ENCODE measurements around the gene GNMT.

DNA sequence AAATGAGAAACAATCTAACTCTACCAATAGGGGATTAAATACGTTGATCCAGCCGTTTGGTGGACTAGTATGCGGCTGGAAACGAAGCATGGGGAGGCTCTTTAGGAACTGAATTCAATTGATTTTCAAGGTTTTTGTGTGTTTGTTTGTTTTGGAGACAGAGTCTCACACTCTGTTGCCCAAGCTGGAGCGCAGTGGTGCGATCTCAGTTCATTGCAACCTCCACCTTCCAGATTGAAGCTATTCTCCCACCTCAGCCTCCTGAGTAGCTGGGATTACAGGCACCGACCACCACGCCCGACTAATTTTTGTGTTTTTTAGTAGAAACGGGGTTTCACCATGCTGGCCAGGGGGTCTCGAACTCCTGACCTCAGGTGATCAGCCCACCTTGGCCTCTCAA, 24.2 kb upstream of the GNMT start:
- TF ChIP-seq, protein P1, sequence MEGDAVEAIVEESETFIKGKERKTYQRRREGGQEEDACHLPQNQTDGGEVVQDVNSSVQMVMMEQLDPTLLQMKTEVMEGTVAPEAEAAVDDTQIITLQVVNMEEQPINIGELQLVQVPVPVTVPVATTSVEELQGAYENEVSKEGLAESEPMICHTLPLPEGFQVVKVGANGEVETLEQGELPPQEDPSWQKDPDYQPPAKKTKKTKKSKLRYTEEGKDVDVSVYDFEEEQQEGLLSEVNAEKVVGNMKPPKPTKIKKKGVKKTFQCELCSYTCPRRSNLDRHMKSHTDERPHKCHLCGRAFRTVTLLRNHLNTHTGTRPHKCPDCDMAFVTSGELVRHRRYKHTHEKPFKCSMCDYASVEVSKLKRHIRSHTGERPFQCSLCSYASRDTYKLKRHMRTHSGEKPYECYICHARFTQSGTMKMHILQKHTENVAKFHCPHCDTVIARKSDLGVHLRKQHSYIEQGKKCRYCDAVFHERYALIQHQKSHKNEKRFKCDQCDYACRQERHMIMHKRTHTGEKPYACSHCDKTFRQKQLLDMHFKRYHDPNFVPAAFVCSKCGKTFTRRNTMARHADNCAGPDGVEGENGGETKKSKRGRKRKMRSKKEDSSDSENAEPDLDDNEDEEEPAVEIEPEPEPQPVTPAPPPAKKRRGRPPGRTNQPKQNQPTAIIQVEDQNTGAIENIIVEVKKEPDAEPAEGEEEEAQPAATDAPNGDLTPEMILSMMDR (IDR thresholded peaks at IDR 0.05; ENCODE audit: insufficient read depth, low read length): no peak
- TF ChIP-seq GABPA (IDR thresholded peaks at IDR 0.05; ENCODE audit: low read depth): no peak
- no peak for TF ChIP-seq POLR2AphosphoS5 (IDR thresholded peaks at IDR 0.05; ENCODE audit: low read depth)
- TF ChIP-seq, protein P2, sequence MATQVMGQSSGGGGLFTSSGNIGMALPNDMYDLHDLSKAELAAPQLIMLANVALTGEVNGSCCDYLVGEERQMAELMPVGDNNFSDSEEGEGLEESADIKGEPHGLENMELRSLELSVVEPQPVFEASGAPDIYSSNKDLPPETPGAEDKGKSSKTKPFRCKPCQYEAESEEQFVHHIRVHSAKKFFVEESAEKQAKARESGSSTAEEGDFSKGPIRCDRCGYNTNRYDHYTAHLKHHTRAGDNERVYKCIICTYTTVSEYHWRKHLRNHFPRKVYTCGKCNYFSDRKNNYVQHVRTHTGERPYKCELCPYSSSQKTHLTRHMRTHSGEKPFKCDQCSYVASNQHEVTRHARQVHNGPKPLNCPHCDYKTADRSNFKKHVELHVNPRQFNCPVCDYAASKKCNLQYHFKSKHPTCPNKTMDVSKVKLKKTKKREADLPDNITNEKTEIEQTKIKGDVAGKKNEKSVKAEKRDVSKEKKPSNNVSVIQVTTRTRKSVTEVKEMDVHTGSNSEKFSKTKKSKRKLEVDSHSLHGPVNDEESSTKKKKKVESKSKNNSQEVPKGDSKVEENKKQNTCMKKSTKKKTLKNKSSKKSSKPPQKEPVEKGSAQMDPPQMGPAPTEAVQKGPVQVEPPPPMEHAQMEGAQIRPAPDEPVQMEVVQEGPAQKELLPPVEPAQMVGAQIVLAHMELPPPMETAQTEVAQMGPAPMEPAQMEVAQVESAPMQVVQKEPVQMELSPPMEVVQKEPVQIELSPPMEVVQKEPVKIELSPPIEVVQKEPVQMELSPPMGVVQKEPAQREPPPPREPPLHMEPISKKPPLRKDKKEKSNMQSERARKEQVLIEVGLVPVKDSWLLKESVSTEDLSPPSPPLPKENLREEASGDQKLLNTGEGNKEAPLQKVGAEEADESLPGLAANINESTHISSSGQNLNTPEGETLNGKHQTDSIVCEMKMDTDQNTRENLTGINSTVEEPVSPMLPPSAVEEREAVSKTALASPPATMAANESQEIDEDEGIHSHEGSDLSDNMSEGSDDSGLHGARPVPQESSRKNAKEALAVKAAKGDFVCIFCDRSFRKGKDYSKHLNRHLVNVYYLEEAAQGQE (IDR thresholded peaks at IDR 0.05; ENCODE audit: insufficient replicate concordance, low read depth): no peak

Measured in HL-60 (cell line).